GM10847 (cell line): ENCODE measurements around the gene LHPP.

Source experiments
- POLR2A ChIP-seq: IDR thresholded peaks from 2 replicates; pipeline ENCODE4 v1.6.1; 2011; ENCODE audit not compliant: insufficient read length; ENCODE audit errors: extremely low read depth

Gene LHPP

DNA sequence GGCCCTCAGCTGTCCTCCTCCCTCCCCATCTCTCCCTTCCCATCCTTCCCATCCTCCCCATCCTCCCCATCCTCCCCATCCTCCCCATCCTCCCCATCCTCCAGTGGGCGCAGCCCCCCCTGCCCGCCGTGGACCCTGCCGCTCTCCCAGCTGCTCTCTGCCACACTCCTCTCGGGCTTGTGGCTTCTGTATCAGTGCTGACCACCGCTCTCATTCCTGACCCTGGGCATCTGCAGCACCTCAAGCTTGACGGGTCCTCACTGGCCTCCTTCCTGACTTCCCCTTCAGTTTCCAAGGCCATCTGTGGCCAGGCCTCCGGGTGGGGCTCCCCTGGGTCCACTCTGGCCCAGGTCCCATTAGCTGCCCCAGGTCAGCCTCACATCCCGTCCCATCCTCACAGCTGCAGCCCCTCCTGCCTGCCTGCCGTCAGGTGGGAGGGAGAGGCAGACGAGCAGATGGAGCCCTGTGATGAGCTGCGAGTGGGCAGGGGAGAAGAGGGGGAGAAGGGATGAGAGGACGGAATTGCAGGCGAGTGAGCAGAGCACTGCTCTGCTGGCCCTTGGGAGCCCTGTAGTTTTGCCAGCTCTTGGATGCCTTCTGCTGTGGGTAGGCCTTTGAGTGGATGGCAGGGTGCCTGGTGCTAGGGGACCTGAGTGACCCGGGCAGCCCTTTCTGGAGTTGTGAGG is 35.7 kb downstream of the LHPP start:
- TF ChIP-seq POLR2A: no peak

DNA sequence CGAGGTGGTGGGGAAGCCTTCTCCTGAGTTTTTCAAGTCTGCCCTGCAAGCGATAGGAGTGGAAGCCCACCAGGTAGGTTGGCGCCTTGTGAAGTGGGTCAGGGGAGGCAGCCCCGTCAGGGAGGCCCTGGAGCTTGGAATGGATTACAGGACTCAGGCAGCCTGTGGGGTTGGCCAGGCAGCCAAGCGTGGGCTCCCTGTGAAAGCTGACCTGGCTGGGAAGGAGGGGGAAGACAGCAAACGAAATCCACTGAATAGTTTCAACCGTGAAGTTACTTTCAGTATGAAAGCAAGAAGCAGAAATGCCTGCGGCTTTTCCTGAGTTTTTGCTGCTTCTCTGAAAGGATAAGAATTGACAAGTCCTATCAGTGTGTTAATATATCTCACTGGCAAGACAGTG is 36.4 kb downstream of the LHPP start:
- no peak for TF ChIP-seq POLR2A

DNA sequence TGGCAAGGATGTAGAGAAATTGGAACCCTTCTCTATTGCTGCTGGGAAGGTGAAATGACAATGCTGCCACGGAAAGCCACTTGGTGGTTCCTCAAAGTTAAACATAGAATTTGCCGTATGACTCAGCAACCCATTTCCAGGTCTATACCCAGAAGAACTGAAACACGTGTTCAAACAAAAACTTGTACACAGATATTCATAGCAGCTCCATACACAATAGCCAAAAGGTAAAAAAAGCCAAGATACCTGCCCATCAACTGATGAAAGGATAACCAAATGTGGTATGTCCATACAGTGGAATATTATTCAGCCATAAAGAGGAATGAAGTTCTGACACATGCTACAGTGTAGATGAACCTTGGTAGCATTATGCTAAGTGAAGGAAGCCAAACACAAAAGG is 39.1 kb downstream of the LHPP start:
- no peak for TF ChIP-seq POLR2A

DNA sequence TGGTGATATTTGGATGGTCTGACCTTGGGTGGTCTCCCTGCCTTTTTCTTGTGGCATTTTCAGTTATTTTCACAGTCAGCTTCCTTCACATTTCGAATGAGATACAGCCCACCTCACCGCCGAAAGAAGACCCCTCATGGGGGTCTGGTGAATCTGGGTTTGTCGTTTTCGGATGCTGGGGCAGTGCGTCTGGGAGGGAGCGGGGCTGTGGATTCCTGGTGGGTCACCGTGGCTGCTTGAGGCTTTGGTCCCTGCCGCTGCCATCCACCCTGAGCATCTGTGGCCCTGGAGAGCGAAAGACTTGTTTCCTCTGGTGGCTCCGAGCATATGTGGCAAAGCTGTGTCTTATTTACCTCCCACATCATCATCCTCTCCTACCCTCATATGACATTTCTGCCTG is 43.1 kb downstream of the LHPP start:
- TF ChIP-seq POLR2A: no peak

DNA sequence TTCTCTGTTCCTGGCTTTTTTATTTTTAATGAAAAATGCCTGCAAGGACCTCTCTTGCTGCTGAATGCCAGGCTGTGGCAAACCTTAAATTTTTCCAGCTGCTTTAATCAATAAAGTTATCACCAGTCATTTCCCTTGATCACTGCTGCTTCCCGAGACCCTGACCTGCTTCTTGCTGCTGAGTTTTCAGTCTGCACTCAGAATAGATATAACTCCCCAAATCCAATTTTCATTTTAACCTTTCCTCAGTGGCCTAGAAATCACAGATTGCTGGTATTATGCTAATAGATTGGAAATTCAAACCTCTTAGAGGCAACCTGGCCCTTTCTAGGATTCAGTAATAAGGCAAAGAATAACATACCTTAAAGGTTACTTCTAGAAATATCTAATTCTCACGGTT is 43.7 kb downstream of the LHPP start:
- no peak for TF ChIP-seq POLR2A

DNA sequence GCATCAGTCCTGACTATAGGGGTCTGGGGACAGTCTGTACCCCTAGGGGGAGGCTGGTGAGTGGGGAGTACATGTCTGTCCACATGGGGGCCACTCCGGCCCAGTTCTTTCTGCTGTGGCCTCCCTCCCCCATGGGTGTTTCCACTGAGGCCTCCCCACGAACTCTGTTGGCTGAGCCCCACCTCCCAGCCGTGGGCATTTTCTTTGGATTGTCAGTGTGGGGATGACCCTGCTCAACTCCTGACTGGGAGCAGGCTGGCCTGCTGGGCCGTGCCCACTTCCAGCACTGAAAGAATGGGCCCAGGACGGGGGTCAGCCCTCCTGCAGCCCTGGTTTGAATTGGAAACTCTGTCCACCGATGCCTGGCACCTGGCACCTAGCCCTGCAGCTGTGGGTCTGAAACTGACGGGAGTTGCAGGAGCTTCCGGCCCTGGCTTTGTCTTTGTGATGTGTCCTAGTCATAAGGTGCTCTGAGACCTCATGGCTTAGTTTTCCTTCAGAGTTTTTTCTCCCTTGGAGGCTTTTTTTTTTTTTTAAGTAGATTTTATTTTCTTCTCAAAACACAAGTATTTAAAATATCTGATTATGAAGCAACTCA is 46.5 kb downstream of the LHPP start:
- TF ChIP-seq POLR2A: no peak

DNA sequence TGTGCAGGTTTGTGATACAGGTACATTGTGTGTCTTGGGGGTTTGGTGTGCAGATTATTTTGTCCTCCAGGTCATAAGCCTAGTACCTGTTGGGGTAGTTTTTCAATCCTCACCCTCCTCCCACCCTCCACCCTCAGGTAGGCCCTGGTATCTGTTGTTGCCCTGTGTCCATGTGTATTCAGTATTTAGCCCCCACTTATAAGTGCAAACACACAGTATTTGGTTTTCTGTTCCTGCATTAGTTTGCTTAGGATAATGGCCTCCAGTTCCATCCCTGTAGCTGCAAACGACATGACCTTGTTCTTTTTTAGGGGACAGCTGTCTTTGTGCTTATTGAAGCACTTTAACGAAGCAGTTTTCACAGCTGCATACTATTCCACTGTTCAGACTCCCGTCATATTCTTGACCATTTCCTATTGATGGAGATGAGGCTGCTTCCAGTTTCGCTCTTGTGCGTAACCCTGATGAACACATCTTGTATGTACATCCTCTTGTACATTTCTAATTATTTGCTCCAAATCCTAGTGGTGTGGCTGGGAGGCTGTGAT is 47.4 kb downstream of the LHPP start:
- no peak for TF ChIP-seq POLR2A

DNA sequence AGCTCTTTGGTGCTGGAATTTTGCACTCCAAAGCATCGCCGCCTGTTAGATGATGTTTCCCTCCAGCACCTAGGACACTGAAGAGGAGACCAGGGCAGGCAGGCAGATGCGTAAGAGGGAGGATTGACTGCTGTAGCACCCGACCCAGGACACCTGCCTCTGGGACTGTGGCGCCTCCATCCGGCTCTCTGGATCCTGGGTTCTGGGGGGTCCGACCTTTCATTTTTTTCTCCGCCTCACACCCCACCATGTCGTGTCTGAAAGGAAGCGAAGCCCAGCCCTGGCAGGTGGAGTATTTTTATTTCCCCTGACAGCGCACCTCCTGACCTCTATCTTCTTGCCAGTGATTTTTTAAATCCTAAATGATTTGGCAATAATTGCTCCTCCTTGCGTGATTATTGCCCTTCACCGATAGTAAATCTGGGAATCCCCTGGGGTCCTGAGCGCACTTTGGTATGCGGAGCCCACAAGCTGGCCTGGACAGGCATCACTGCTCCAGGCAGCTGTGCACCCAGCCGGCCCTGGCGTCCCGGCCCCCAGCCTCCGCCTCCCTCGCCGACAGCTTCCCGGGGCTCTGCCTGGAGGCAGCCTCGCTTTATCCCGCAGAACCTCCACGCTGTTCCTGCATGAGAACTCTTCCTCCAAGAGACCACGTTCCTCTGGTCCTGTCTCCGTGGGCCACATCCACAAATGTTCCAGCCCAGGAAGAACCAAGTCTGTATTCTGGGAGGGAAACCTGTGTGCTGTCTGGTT is 48.4 kb downstream of the LHPP start:
- TF ChIP-seq POLR2A: no peak

DNA sequence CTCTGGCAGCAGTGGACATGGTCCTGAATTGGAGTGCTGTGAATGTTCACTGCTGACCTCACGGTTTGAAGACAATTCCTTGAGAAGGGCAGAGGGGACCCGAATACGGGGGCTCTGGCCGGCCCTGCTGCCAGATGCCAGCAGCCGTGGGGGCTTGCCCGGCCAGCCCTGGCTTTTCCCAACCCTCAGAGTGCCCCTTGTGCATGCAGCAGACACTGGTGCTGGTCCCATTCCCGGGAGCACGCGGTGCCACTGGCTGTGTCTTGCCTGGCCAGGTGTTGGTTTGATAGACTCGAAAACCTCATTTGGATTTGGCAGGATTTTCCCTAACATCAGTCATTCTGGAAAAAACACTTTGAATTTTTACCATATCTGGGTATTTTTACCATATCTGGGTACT is 49.1 kb downstream of the LHPP start:
- no peak for TF ChIP-seq POLR2A

DNA sequence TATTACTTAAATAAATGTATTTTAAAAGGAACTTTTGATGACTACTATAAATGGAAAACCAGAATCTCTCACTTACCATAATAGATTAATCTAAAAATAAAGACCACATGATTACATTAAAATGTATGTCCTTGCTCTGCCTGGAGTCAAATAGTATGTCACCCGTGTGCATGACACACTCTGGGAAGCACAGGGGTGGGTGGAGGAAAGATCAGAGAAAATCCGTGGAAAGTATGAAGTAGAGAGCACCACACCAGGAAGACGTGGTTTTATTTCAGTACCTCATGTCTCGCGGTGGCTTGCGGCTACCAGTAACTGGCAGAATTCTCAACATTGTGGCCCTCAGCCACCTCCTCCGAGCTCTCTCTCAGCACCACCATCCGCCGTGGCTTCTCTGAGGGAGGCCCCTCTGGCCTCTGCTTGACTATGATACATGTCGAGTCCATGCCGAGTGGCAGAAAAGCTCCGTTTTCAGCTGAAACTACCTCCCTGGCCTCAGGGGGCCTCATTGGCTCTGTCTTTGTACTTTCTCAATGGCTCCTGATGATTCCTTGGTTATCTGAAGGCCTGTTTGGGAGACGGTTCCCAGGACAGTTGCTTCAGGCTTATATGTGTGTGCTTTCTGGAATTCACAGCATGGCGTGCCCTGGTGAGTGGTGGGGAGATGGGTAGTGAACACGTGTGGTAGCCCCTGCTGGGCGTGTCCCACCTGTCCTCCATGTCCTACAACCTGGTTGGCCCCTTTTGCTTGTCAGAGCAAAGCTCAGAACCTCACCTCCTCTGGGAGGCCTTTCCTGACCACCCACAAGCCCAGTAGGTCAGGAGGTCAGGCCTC is 49.8 kb downstream of the LHPP start:
- TF ChIP-seq POLR2A: no peak

DNA sequence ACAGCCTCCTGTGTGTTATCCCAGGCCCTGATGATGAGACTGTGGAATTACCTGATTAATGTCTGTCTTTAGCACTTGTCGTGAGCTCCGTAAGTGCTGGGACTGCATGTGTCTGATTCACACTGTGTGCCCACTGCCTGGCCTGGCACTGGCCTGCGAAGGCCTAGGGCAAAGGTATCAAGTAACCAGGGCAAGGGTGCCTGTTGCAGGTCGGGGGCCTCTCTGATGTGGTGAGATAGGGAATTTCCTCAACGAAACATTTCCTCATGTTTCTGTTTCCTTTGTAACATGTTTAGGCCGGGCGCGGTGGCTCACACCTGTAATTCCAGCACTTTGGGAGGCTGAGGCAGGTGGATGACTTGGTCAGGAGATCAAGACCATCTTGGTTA is 50.4 kb downstream of the LHPP start:
- TF ChIP-seq POLR2A: no peak

DNA sequence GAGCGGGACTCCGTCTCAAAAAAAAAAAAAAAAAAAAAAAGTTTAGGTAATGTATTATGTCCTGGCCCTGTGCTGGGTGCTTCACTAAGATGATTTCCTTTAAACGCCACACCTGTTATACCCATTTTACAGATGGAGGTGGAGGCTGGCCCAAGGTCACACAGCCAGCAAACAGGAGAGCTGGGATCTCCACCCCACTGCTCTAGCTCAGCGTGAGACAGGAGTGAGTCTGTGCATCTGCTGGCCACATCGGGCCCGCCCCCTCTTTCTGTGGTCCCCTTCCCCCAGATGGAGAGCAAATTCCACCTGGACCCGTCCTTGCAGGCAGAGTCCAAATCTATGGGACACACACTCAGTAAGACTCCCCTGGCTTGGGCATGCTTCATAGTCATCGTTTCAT is 51.0 kb downstream of the LHPP start:
- no peak for TF ChIP-seq POLR2A

DNA sequence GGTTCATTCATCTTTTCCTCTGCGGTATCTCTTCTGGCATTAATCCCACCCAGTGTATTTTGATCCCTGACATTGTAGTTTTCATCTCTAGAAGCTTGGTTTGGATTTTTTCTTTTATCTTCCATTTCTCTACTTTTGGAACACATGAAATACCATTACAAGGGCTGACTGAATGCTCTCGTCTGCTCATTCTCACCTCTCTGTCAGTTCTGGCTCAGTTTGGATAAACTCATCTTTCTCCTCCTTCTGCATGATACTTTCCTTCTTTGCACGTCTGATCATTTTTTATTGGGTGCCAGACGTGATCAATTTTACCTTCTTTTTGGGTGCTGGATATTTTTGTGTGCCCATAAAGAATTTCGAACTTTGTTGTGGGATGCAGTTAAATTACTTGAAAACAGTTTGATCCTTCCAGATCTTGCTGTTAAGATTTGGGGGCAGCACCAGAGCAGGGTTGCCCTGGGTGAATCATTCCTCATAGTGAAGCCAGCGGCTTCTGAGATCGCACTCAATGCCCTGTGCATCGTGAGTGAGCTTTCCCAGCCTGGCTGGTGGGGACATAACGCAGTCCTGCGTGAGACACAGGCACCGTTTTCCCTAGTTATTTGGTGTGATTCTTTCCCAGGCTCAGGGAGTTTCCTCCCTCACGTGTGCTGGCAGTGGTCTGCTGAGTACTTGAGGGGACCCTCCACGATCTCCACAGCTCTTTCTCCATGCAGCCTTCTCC is 53.8 kb downstream of the LHPP start:
- TF ChIP-seq POLR2A: no peak

DNA sequence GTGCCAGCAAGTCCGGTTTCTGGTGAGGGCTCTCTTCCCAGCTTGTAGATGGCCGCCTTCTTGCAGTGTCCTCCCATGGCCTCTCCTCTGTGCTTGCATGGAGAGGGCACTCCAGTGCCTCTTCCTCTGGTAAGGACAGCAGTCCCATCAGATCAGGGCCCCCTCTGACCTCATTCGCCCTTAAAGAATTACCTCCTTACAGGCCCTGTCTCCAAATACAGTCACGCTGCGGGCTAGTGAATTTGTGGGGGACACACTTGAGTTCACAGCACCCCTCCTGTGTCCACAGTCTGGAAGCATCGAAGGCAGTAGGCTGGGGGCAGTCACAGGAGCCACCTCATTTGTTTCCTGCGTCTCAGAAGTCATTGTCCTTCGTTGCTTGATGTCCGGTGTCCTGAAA is 54.6 kb downstream of the LHPP start:
- TF ChIP-seq POLR2A: no peak

DNA sequence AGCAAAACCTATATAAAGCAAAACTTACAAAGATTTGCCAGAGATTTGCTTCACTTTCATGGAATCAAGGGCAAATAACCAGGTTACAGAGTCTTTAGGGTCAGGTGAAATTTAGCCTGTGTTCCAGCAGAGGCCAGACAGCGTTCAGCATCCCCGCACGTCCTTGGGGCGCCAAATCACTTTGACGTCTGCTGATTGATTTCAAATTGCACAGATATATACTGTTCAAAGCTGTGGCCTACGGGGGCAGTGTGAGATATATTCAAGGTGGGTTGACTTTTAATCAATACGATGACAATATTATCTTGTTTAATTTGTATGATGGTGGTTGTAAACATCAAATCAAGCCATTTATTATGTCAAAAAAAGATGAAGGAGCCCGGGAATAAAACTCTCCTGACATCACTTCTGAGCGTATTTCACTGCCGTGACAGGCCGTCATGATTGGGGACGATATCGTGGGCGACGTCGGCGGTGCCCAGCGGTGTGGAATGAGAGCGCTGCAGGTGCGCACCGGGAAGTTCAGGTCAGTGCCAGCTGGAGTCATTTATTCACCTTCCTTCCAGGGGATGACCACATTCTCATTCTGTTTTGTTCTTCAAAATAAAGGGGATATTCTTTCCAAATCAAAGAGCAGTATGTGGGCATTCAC is 55.2 kb downstream of the LHPP start:
- TF ChIP-seq POLR2A: no peak

DNA sequence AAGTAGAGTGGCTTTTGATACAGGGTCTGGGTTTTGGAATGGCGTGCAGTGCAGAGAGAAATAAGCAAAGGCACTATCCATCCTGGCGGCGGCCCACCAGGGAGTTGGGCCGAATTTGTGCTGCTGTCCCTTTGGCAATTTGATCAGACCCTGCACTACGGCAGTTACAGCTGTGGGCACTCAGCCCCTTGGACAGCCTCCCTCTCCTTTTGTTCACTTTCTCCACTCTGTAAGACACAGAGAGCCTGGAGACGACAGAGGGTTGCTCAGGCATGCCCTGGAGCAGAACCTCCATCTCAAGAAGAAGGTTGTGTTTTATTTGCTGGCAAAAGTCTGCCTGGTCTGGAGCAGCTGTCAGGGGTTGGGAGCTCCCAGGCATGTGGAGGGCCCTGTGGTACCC is 55.8 kb downstream of the LHPP start:
- no peak for TF ChIP-seq POLR2A
